NCI-H2227 treated with DMSO at 0.1 percent for 48 hours (cell line): ENCODE measurements around the gene PBX1.

ENCODE experiments used
- DNase-seq: peaks from one replicate; lab custom pipeline; 2025; lab: John Stamatoyannopoulos, UW

PBX1 gene

DNA sequence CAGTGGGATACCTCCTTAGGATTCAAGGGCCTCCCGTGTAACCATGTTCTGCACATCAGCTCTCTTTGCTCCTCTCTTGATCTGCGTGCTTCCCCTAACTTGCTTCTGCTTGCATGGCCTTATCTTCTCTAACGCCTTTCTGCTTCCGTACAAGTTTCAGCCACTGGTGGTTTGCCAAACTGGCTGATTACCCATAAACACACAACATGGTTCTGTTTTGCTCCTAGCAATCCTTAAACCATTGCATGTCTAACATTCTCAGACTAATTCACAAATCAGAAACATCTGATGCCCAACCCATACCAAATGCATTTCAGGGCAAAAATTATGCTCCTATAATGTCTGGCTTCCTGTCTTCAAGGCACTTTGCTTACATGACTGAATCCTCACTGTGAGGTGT is 166.4 kb downstream of the PBX1 start:
- DNase-seq, result no peak

DNA sequence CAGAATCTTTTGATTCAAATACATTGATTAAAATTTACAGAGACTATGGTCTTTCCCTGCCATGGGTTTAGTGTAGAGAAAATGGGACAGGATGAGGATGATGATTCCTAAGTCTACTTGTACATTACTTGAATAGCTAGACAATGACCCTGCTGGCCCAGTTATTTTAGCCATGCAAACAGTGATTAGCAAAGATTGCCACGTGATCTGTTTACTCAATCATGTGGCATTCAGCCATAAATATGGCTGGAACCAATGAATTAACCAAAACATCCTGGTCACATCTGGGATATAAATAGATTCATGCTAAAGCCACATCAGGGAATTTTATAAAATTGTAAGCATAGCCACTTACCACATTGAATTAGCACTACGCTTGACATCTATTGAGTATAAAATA is 167.3 kb downstream of the PBX1 start:
- DNase-seq, result no peak

DNA sequence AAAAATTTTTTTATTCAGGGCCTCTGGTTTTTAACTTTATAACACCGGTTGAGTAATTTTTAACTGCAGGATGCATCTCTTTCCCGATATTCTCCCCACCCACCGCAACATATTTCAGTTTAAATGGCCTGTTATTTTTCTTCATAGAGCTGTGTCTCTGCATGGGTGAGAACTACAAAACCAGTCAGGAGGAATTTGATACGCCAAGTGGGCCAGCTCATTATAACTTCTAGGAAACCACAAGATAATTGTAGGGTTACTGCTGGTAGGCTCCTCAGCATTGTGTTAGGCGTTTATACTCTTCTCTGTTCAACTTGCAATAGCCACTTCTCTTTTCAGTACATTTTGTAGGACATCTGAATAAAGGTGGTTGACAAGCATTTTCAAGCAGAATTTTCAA is 169.7 kb downstream of the PBX1 start:
- DNase-seq, result peak; percentile 95

DNA sequence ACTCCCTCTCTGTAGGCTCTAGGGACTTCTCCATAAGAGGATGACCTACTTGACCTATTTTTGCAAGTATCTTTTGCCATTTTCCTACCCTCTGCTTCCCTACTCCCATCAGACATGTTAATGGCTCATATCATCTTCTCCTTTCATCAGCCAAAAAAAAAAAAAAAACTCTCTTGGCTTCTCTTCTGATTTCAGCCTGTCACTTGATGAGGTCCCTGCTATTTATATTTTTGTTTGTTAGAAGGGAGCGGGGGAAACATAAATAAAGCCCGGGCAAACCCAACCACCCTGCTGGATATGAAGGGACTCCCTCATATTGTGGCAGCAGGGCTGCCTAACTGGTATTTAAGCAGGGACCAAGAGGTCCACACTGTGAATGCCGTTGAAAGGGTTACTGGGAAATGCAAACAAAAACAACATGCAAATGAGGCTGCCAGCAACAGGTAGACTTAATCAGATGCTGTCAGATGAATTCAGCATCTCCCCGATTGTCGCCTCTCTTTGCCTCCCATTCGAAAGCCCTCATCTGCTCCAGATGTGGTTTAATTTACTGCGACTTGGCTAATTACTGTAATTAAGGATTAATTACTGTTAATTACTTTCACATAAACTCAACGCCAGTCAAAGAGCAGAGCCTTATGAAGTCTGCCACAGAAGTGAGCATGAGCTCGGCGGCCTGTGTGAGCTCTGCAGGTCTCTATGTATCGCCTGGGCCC is 172.3 kb downstream of the PBX1 start:
- DNase-seq, result no peak

GRCh38 chr1:164733070-164733469 is 174.1 kb downstream of the PBX1 start:
- DNase-seq, result no peak

- no peak for DNase-seq
These were observed 174.8 kb downstream of the PBX1 start for GRCh38 chr1:164733734-164734133.

GRCh38 chr1:164735315-164736052 is 176.5 kb downstream of the PBX1 start:
- DNase-seq, result peak; percentile 87

DNA sequence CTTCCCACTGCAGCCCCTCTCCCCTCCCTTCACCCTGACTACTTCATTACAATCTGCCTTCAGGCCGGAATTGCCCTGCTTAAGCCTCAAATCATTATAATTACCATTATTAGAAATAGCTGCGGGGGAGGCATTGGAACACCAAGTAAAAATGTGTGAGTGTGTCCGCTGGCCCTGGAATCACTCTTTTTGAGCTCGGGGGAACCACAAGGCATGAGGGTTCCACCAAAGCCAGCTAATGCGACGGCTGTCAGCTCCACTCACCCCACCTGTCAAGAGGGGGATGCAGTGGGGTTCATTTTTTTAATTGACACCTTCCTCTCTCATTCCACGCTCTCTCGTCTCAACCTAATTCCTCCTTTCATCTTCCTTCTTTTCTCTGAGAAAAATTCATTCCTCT is 177.2 kb downstream of the PBX1 start:
- no peak for DNase-seq

DNA sequence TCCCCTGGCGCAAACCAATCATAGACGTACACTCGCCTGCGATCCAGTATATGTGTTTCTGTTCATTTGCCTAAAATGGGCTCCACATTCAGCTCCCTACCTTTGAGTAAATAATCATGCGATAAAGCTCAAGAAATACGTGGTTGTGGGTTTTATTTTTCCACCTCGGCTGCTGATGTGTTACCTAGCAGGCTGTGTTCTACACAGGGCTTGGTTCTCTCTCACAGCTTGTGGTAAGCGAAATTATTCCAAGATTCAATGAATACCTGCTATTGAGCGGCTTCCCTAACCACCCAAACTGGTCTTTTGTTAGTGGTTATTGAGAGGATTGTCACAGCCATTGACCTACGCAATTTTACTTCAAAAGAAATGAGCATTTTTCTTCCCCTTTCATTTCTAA is 180.2 kb downstream of the PBX1 start:
- DNase-seq, result peak; percentile 95

DNA sequence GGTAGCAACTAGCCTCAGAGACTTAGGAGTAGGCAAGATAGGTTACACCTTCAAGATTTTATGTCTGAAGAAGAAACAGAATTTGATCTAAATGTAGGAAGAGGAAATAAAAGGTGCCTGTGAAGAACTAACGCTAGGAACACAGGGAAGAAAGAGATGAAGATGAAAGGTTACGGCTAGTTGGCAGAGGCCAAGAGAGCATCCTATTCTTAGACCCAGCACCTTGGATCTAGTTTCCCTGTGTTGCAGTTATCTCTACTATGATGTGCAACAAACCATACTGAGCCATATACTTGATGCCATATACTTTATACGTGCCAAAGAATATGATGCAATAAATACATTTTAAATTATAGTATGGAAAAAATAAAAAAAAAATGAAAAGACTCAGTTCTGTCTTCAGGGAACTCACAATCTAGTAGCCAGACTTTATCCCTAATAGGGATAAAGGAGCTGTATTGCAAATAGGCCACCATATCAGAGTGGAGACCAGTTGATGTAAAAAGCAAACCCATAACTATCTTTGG is 181.1 kb downstream of the PBX1 start:
- DNase-seq, result no peak

DNA sequence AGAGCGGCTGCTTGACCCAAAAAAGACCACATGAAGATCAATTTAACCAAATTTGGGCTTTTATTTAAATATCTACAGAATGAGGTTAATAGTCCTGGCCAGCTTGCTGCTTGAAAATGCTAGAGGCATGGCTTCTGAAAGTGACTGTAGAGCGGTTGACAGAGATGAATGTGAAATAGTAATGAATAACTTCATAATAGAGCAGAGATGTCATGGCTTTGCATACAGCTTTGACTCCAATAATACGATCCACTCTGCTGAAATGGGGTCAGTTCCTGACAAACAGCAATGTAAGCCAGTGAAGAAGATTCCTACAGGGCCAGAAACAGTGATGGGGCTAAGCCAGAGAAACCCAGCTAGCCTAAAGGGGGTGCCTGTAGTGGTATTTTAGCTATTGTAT is 183.8 kb downstream of the PBX1 start:
- DNase-seq, result no peak

DNA sequence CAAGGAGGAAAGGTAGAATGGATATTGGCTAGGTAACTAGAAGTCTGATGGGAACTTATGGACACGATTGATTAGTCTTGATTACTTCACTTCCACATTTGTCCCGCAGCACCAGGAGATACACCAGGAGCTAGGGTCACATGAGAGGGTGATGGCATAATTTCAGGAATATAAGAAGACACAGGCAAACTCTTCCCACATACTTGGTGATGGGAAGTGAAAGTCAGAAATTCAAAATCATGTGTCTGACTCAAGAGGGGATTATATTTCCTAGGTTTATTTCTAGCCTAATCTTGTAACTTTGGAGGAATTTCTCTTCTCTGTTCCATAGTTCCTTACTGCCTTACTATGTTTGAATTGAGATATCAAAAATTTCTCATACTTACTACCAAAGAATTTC is 185.0 kb downstream of the PBX1 start:
- no peak for DNase-seq

DNA sequence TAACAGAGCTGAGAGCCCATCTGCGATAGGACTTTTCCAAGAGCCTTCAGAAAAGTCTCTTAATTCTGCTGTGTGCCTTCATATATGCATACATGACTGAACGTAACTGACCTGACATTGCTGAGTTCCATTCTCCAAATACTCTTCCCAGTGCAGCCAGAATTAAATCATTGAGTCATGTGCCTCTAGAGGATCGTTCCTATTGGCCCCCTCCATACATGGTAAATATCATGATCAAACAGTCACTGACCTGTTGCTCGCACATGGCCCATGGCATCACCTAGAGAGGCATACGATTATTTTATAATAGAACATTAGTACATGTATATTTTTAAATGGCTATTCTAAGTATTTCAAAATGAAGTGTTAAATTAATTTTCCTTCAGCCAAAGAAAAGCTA is 186.8 kb downstream of the PBX1 start:
- no peak for DNase-seq

GRCh38 chr1:164746632-164747031 is 187.6 kb downstream of the PBX1 start:
- DNase-seq, result no peak

DNA sequence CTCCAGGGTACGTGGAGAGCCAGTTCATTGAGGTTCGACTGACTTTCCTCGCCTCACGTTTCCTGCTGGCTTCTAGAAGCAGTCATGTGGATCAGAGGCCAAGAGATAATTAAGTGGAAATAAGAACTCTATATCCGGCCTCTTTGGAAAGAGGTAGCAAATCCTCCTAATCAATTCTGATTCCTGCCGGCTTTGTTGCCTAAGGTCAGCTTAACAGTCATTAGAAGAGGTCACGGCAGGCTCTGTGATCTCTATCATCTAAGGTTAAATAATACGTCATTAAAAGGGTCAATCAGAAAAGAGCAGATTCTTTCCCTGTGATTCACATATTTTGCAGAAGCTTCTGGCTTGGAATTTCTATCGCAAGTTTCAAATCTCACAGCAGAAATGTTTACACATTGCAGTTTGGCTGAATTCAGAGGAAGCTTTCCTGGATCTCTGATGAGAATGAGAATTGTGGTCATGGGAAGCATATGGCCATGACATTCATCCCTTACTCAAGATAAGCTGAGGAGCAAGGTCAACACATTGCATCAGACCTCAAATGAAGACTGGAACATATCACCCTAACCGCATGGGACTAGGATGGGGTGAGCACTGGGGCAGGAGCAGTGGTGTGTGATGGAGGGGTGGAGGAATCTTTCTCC is 189.4 kb downstream of the PBX1 start:
- DNase-seq, result no peak

GRCh38 chr1:164753521-164754077 is 194.6 kb downstream of the PBX1 start:
- no peak for DNase-seq

- DNase-seq, result no peak
These were observed 195.2 kb downstream of the PBX1 start for GRCh38 chr1:164754088-164754600.

DNA sequence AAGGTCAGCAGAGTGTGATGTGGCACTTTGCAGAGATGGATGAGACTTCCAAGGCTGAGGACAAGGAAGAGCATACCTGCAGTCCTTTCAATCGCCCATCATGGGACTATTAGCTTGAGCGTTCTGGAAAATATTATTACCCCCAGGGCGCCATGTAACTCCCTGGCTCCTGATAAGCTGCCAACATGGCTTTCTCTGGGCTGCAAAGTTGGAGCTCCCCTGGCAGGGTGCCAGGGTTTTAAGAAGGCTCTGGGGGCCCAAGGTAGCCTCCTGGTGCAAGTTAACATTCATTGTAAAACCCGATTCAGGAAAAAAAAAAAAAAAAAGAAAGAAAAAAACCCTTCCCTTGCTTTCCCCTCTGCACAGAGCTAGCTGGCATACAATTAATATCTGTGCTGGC is 196.7 kb downstream of the PBX1 start:
- peak; percentile 58 for DNase-seq

DNA sequence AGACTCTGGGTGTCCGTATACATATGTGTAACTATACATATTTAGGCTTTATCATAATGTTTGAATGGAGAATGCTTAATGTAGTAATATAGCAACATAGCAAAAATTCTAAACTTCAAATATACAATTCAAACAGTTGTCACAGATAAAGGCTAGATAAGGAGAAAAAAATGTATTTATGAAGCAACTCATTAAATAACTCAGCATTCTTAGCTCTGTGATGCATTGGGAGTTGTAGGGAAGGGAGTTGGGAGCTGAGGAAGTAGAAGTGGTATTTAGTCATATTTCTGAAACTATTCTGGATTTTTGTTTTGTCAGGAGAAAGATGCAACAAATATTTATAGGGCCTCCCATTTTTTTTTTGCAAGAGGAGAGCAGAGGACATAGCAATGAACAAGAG is 197.8 kb downstream of the PBX1 start:
- DNase-seq, result no peak

DNA sequence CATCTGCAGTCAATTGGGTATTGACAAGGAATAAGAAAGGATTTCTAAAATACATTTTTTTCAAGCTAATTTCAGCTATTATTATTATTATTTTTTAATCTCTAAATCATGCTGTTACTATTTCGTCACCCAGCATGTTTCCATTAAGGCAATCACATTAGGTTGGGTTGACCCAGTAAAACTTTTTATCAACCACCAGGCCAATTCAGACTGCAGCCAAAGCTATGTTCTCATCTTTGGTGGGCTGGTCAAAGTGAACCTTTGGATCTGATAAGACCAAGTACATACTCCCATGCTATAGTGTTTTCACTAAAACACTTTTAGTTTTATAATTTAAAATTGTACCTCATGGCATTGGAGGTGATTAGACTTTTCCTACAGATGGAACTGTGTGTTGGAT is 198.6 kb downstream of the PBX1 start:
- no peak for DNase-seq

GRCh38 chr1:164759144-164759920 is 200.3 kb downstream of the PBX1 start:
- no peak for DNase-seq
